PC-3 (cell line): Measurements from ENCODE around the gene LARP4B. TPM values are rescaled to one million over a fixed set of nuclear protein-coding genes. Genes with fewer than 3 reads are reported as not detected.

Source experiments
- ATAC-seq: fragments of 200-7000 bp; cut with Tn5 transposase; 2 replicates; pipeline ENCODE4 v1.9.1; 2020; ENCODE audit warnings: mild to moderate bottlenecking, moderate library complexity
- BruUV-seq: library from RNA; stranded (reverse); fragments of 400-500 nt; replicated peaks from 2 replicates; lab custom pipeline; 2021; lab: Mats Ljungman, UMichigan
- CTCF ChIA-PET: fragments of 300-600 bp; sonication (Branson Sonifier 250); formaldehyde crosslinking; loops from one replicate; lab custom pipeline; 2022; ENCODE audit warnings: antibody characterized with exemption; lab: Charles Lee
- POLR2A ChIA-PET: fragments of 300-600 bp; sonication (Branson Sonifier 250); formaldehyde crosslinking; loops from one replicate; lab custom pipeline; 2022; ENCODE audit warnings: antibody characterized with exemption; ENCODE audit not compliant: unreplicated experiment; lab: Charles Lee
- DNase-seq: peaks from one replicate; pipeline ENCODE4 v3.0.0-alpha.2; 2015
- H2AFZ ChIP-seq: fragments of 300-600 bp; sonication (generic); 2 replicates; pipeline ENCODE4 v1.6.0; 2016; ENCODE audit warnings: antibody characterized with exemption, low read length
- H3F3A ChIP-seq: fragments of 300-600 bp; sonication (generic); one replicate; pipeline ENCODE4 v1.6.0; 2017; ENCODE audit warnings: antibody characterized with exemption, low read length, control low read depth, mild to moderate bottlenecking; ENCODE audit not compliant: unreplicated experiment
- H3K27ac ChIP-seq: fragments of 300-600 bp; sonication (generic); 2 replicates; pipeline ENCODE4 v1.5.1; 2016; ENCODE audit warnings: mild to moderate bottlenecking, low read length
- H3K27me3 ChIP-seq: fragments of 300-600 bp; sonication (generic); 2 replicates; pipeline ENCODE4 v1.6.1; 2016; ENCODE audit warnings: low read length, mixed read lengths
- H3K36me3 ChIP-seq: fragments of 300-600 bp; sonication (generic); 2 replicates; pipeline ENCODE4 v1.6.1; 2016; ENCODE audit warnings: low read depth, mixed run types, low read length, mixed read lengths
- H3K4me1 ChIP-seq: fragments of 300-600 bp; sonication (generic); 2 replicates; pipeline ENCODE4 v1.5.1; 2016; ENCODE audit warnings: low read length; ENCODE audit not compliant: insufficient read depth
- H3K4me2 ChIP-seq: fragments of 300-600 bp; sonication (generic); 2 replicates; pipeline ENCODE4 v1.6.0; 2016; ENCODE audit warnings: low read length
- H3K4me3 ChIP-seq: fragments of 300-600 bp; sonication (generic); 2 replicates; pipeline ENCODE4 v1.5.1; 2016; ENCODE audit warnings: mild to moderate bottlenecking, low read length, mixed read lengths
- H3K79me2 ChIP-seq: fragments of 300-600 bp; sonication (generic); 2 replicates; pipeline ENCODE4 v1.6.1; 2017; ENCODE audit warnings: low read length, mixed read lengths
- H3K9ac ChIP-seq: fragments of 300-600 bp; sonication (generic); 2 replicates; pipeline ENCODE4 v1.6.0; 2016; ENCODE audit warnings: mild to moderate bottlenecking, low read length
- H3K9me2 ChIP-seq: fragments of 300-600 bp; sonication (generic); replicated peaks from 2 replicates; pipeline ENCODE4 v1.6.1; 2016; ENCODE audit warnings: mixed run types, low read length, mixed read lengths
- H3K9me3 ChIP-seq: fragments of 300-600 bp; sonication (generic); 2 replicates; pipeline ENCODE4 v1.6.1; 2016; ENCODE audit warnings: low read length, mixed read lengths
- H4K20me1 ChIP-seq: fragments of 300-600 bp; sonication (generic); 2 replicates; pipeline ENCODE4 v1.6.1; 2016; ENCODE audit warnings: low read length, mixed read lengths
- EZH2 ChIP-seq: fragments of 300-600 bp; sonication (generic); IDR thresholded peaks from one replicate; pipeline ENCODE4 v1.6.1; 2017; ENCODE audit warnings: antibody characterized with exemption, mild to moderate bottlenecking, low read length; ENCODE audit not compliant: unreplicated experiment
- EZH2phosphoT487 ChIP-seq: fragments of 300-600 bp; sonication (generic); IDR thresholded peaks from 2 replicates; pipeline ENCODE4 v1.6.1; 2018; ENCODE audit warnings: mild to moderate bottlenecking, antibody characterized with exemption, low read length, borderline replicate concordance
- intact Hi-C: fragments of 100-400 bp; cut with micrococcal nuclease; formaldehyde crosslinking; loops from 2 replicates; pipeline ENCODE4 v1.9.0; 2023
- total RNA-seq: library from RNA; depleted of rRNA; stranded (reverse); fragments of >200 nt; gene quantifications from 2 replicates; pipeline ENCODE4 v1.2.3, GENCODE V29; 2014
- TF ChIP-seq, protein P1 (sequence below): fragments of 300-600 bp; sonication (generic); conservative IDR thresholded peaks from 2 replicates; pipeline ENCODE4 v1.5.1; 2017; ENCODE audit warnings: antibody characterized with exemption, low read depth, mild to moderate bottlenecking, low read length

LARP4B gene
- total RNA-seq, 1 experiment from 2014 or later: 33.9 TPM

DNA sequence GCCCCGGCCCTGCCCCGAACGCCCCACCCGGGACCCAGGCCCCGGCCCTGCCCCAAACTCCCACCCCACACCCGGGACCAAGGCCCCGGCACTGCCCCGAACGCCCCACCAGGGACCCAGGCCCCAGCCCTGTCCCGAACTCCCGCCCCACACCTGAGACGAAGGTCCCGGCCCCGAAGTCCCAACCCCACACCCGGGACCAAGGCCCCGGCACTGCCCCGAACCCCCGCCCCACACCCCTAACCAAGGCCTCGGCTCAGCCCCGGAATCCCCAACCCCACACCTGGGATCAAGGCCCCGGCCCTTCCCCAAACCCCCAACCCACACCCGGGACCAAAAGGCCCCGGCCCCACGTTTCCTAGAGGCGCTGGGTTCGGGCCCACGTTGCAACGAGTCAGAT, 1.1 kb upstream of the LARP4B start:
- intact Hi-C loops: loop anchor here (5.0 kb wide), 1 partner anchor 55 kb away; the partner anchor contains the start of gene GTPBP4
- POLR2A ChIA-PET: no interaction called here
- no peak overlapping the region for H3K4me2 ChIP-seq

DNA sequence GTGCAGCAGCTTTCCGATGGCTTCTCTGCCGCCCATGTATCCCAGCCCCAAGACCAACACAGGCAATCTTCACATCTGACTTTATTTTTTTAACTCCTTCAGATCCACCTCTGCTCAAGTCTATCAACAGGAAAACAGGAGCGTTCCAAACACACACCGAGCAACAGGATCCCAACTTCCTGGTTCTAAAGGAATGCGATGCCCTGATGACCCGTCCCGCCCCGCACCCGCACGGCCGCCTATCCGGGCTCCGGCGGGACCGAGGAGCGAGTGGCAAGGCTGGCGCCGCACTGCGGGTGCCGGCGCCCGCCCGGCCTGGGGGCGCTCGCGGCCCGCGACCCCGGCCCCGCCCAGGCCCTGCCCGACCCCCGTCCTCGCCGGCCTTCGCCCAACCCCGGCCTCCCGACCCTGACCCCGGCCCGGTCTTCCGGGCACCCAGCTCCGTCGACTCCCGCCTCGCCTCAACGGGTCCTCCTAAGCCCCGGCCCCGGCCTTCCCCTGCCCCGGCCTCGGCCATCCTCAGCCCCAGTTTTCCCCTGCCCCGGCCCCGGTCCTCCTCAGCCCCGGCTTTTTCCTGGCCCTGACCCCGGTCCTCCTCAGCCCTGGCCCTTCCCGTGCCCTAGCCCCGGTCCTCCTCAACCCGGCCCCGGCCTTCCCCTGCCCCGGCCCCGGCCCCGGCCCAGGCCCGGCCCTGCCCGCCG, 730 bp downstream of the LARP4B start:
- intact Hi-C loops: loop anchor here (5.0 kb wide), 1 partner anchor 57 kb away; the partner anchor contains the start of gene GTPBP4
- Histone ChIP-seq H3K9ac (peak overlapping the region; percentile 74), H3K36me3 (no peaks in the 10 kb centered on the region), H3K4me2 (peak overlapping the region; percentile 93), H2AFZ (no peak overlapping the region), H4K20me1 (peaks cover 41% of the 10 kb centered on the region), H3K27me3 (no peaks in the 10 kb centered on the region), H3F3A (no peaks in the 10 kb centered on the region), H3K79me2 (peaks cover 49% of the 10 kb centered on the region), H3K27ac (no peak overlapping the region), H3K9me3 (no peaks in the 10 kb centered on the region), H3K4me1 (peaks cover 8% of the 10 kb centered on the region; the same call in 1 of the 2 replicates), H3K4me3 (peak overlapping the region; percentile 73), H3K9me2 (no peaks in the 10 kb centered on the region)
- peak; percentile 20 for DNase-seq
- TF ChIP-seq, protein P1, sequence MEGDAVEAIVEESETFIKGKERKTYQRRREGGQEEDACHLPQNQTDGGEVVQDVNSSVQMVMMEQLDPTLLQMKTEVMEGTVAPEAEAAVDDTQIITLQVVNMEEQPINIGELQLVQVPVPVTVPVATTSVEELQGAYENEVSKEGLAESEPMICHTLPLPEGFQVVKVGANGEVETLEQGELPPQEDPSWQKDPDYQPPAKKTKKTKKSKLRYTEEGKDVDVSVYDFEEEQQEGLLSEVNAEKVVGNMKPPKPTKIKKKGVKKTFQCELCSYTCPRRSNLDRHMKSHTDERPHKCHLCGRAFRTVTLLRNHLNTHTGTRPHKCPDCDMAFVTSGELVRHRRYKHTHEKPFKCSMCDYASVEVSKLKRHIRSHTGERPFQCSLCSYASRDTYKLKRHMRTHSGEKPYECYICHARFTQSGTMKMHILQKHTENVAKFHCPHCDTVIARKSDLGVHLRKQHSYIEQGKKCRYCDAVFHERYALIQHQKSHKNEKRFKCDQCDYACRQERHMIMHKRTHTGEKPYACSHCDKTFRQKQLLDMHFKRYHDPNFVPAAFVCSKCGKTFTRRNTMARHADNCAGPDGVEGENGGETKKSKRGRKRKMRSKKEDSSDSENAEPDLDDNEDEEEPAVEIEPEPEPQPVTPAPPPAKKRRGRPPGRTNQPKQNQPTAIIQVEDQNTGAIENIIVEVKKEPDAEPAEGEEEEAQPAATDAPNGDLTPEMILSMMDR: no peak
- no peak for TF ChIP-seq EZH2phosphoT487
- TF ChIP-seq EZH2: no peak
- ATAC-seq: peak; percentile 9
- no TSS peak for BruUV-seq
- ChIA-PET POLR2A (interaction anchor here (0.6 kb wide), 1 partner anchor 31 kb away, joined by 5 read pairs; no protein-coding TSS in a partner anchor), CTCF (no interaction called here)

More for the DNA sequence above, 1.1 kb upstream of the LARP4B start:
- Histone ChIP-seq H3K27me3 (no peaks in the 10 kb centered on the region), H3K27ac (no peak overlapping the region), H3K9ac (no peak overlapping the region), H3K36me3 (no peaks in the 10 kb centered on the region), H2AFZ (no peak overlapping the region), H3F3A (no peaks in the 10 kb centered on the region), H3K9me2 (no peaks in the 10 kb centered on the region), H3K9me3 (no peaks in the 10 kb centered on the region), H3K79me2 (peaks cover 31% of the 10 kb centered on the region), H3K4me1 (peaks cover 8% of the 10 kb centered on the region; the same call in 1 of the 2 replicates), H4K20me1 (peaks cover 26% of the 10 kb centered on the region), H3K4me3 (no peak overlapping the region)
- BruUV-seq: no TSS peak
- no peak for TF ChIP-seq EZH2
- TF ChIP-seq, protein P1: no peak
- no peak for TF ChIP-seq EZH2phosphoT487
- ATAC-seq: no peak
- CTCF ChIA-PET: no interaction called here
- no peak for DNase-seq
